ENCODE data around the gene IL36B. TPM values are rescaled to one million over a fixed set of nuclear protein-coding genes. Genes with fewer than 3 reads are reported as not detected.

IL36B gene
- polyA plus RNA-seq, 1 donor (not counting 4 experiments of a cell fraction or from before 2014, with no cell fraction given) = 0.21 TPM

GRCh38 chr2:113014067-113014466 lies 38.6 kb downstream of the IL36B start:
- no peak for FAIRE-seq
- H2AFZ ChIP-seq (ENCODE audit: control insufficient read depth, low read length) = no peak overlapping the region

DNA sequence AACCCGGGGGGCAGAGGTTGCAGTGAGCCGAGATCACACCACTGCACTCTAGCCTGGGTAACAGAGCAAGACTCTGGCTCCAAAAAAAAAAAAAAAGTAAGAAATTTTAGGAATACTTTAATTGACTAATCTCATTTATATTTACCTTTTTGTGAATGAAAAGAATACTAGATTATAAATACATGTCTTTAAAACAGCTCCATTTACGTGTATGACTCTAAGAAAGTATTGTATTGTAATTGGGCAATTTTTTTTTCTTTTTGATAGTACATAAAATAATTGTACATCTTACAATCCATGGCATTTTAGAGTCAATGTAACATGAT lies 39.4 kb downstream of the IL36B start:
- DNase-seq (ENCODE audit: low read depth, low spot score) (no peak), FAIRE-seq (no peak)
- Histone ChIP-seq H3K9ac (ENCODE audit: control insufficient read depth, extremely low read depth, insufficient read depth, low read length) (no peak overlapping the region), H3K4me3 (ENCODE audit: control insufficient read depth in 2 of 3, extremely low read depth in 1 of 3, insufficient read depth in 2 of 3, low read depth in 1 of 3, low read length in 3 of 3) (no peak overlapping the region), H3K4me2 (ENCODE audit: control insufficient read depth, extremely low read depth, insufficient read depth, low read depth, low read length) (no peak overlapping the region), H3K9me1 (ENCODE audit: control insufficient read depth, extremely low read depth, insufficient read depth, low read length) (no peaks in the 10 kb centered on the region), H3K27me3 (ENCODE audit: control insufficient read depth, extremely low read depth, insufficient read depth, low read length) (no peaks in the 10 kb centered on the region), H2AFZ (ENCODE audit: control insufficient read depth, low read length) (no peak overlapping the region), H3K79me2 (ENCODE audit: control insufficient read depth, insufficient read depth, low read length) (no peaks in the 10 kb centered on the region), H3K27ac (ENCODE audit: control insufficient read depth, insufficient read depth, low read length) (no peak overlapping the region), H4K20me1 (ENCODE audit: control insufficient read depth, extremely low read depth, insufficient read depth, low read length) (no peaks in the 10 kb centered on the region), H3K36me3 (ENCODE audit: control insufficient read depth in 2 of 2, extremely low read depth in 1 of 2, insufficient read depth in 2 of 2, low read length in 2 of 2) (no peaks in the 10 kb centered on the region), H3K9me3 (ENCODE audit: control insufficient read depth, low read depth, low read length) (no peaks in the 10 kb centered on the region), H3K4me1 (ENCODE audit: control insufficient read depth, extremely low read depth, insufficient read depth, low read length) (peaks cover 7% of the 10 kb centered on the region)
- TF ChIP-seq, protein P1, sequence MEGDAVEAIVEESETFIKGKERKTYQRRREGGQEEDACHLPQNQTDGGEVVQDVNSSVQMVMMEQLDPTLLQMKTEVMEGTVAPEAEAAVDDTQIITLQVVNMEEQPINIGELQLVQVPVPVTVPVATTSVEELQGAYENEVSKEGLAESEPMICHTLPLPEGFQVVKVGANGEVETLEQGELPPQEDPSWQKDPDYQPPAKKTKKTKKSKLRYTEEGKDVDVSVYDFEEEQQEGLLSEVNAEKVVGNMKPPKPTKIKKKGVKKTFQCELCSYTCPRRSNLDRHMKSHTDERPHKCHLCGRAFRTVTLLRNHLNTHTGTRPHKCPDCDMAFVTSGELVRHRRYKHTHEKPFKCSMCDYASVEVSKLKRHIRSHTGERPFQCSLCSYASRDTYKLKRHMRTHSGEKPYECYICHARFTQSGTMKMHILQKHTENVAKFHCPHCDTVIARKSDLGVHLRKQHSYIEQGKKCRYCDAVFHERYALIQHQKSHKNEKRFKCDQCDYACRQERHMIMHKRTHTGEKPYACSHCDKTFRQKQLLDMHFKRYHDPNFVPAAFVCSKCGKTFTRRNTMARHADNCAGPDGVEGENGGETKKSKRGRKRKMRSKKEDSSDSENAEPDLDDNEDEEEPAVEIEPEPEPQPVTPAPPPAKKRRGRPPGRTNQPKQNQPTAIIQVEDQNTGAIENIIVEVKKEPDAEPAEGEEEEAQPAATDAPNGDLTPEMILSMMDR (optimal IDR thresholded peaks at IDR 0.05 in 1 of 3, IDR thresholded peaks at IDR 0.05 in 1 of 3, conservative IDR thresholded peaks at IDR 0.05 in 1 of 3; ENCODE audit: extremely low read depth in 1 of 3, insufficient read depth in 2 of 3, low read length in 3 of 3) = no peak
- TF ChIP-seq EZH2 (IDR thresholded peaks at IDR 0.05; ENCODE audit: low read length) = no peak
- dilution Hi-C loops (cut with MboI; ENCODE audit: extremely low pct_ligation_motif_present, low sequenced_read_pairs) = no loop called here

More at GRCh38 chr2:113014067-113014466, 38.6 kb downstream of the IL36B start:
- Histone ChIP-seq H3K9ac (ENCODE audit: control insufficient read depth, extremely low read depth, insufficient read depth, low read length) (no peak overlapping the region), H3K36me3 (ENCODE audit: control insufficient read depth in 2 of 2, extremely low read depth in 1 of 2, insufficient read depth in 2 of 2, low read length in 2 of 2) (no peaks in the 10 kb centered on the region), H3K4me3 (ENCODE audit: control insufficient read depth in 2 of 3, extremely low read depth in 1 of 3, insufficient read depth in 2 of 3, low read depth in 1 of 3, low read length in 3 of 3) (no peak overlapping the region), H4K20me1 (ENCODE audit: control insufficient read depth, extremely low read depth, insufficient read depth, low read length) (no peaks in the 10 kb centered on the region), H3K4me1 (ENCODE audit: control insufficient read depth, extremely low read depth, insufficient read depth, low read length) (peaks cover 7% of the 10 kb centered on the region), H3K79me2 (ENCODE audit: control insufficient read depth, insufficient read depth, low read length) (no peaks in the 10 kb centered on the region), H3K4me2 (ENCODE audit: control insufficient read depth, extremely low read depth, insufficient read depth, low read depth, low read length) (no peak overlapping the region), H3K27ac (ENCODE audit: control insufficient read depth, insufficient read depth, low read length) (no peak overlapping the region), H3K9me3 (ENCODE audit: control insufficient read depth, low read depth, low read length) (no peaks in the 10 kb centered on the region), H3K9me1 (ENCODE audit: control insufficient read depth, extremely low read depth, insufficient read depth, low read length) (no peaks in the 10 kb centered on the region), H3K27me3 (ENCODE audit: control insufficient read depth, extremely low read depth, insufficient read depth, low read length) (no peaks in the 10 kb centered on the region)
- TF ChIP-seq EZH2 (IDR thresholded peaks at IDR 0.05; ENCODE audit: low read length) = no peak
- TF ChIP-seq, protein P1 (optimal IDR thresholded peaks at IDR 0.05 in 1 of 3, IDR thresholded peaks at IDR 0.05 in 1 of 3, conservative IDR thresholded peaks at IDR 0.05 in 1 of 3; ENCODE audit: extremely low read depth in 1 of 3, insufficient read depth in 2 of 3, low read length in 3 of 3) = no peak
- no peak for DNase-seq (ENCODE audit: low read depth, low spot score)
- dilution Hi-C loops (cut with MboI; ENCODE audit: extremely low pct_ligation_motif_present, low sequenced_read_pairs) = no loop called here
